ENCODE measurements around the gene SATB2.

- TF ChIP-seq, protein P1, sequence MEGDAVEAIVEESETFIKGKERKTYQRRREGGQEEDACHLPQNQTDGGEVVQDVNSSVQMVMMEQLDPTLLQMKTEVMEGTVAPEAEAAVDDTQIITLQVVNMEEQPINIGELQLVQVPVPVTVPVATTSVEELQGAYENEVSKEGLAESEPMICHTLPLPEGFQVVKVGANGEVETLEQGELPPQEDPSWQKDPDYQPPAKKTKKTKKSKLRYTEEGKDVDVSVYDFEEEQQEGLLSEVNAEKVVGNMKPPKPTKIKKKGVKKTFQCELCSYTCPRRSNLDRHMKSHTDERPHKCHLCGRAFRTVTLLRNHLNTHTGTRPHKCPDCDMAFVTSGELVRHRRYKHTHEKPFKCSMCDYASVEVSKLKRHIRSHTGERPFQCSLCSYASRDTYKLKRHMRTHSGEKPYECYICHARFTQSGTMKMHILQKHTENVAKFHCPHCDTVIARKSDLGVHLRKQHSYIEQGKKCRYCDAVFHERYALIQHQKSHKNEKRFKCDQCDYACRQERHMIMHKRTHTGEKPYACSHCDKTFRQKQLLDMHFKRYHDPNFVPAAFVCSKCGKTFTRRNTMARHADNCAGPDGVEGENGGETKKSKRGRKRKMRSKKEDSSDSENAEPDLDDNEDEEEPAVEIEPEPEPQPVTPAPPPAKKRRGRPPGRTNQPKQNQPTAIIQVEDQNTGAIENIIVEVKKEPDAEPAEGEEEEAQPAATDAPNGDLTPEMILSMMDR (conservative IDR thresholded peaks at IDR 0.05): no peak
- TF ChIP-seq EZH2 (IDR thresholded peaks at IDR 0.05; ENCODE audit: low read depth): no peak
These were observed 5.3 kb downstream of the SATB2 start for GRCh38 chr2:199452260-199452990.
